AG04450 (cell line): ENCODE data around the gene ALOX15B. TPM values are rescaled to one million over a fixed set of nuclear protein-coding genes. Genes with fewer than 3 reads are reported as not detected.

ENCODE experiments used
- CTCF ChIA-PET: fragments of 300-600, 350-600 bp; formaldehyde crosslinking; extraction: SDS; loops from one replicate; lab custom pipeline; 2022; ENCODE audit warnings: antibody characterized with exemption, inconsistent platforms; lab: Charles Lee
- POLR2A ChIA-PET: fragments of 350-600 bp; formaldehyde crosslinking; extraction: SDS; loops from one replicate; lab custom pipeline; 2021; ENCODE audit warnings: antibody characterized with exemption, inconsistent platforms; lab: Yijun Ruan, JAX
- DNase-seq: peaks from one replicate; pipeline ENCODE4 v3.0.0-alpha.2; 2011; ENCODE audit warnings: low read depth, low spot score
- H3K27ac ChIP-seq: one replicate; pipeline ENCODE4 v1.5.1; 2012; ENCODE audit warnings: low read depth, low read length, control low read depth
- H3K27me3 ChIP-seq: one replicate; pipeline ENCODE4 v1.6.0; 2012; ENCODE audit warnings: low read length; ENCODE audit not compliant: control insufficient read depth, insufficient read depth
- H3K4me3 ChIP-seq: 2 replicates; pipeline ENCODE4 v1.5.1; 2011; ENCODE audit warnings: mild to moderate bottlenecking, low read depth, low read length, control low read depth
- H3K9me3 ChIP-seq: 2 replicates; pipeline ENCODE4 v1.5.1; 2012; ENCODE audit warnings: low read length; ENCODE audit not compliant: control insufficient read depth, insufficient read depth
- polyA plus RNA-seq: library from polyadenylated mRNA; depleted of rRNA; stranded (reverse); fragments of >200 nt; gene quantifications from 2 replicates; pipeline ENCODE4 v1.2.3, GENCODE V29; 2011
- TF ChIP-seq, protein P1 (sequence below): IDR thresholded peaks from 2 replicates; pipeline ENCODE4 v1.5.1; 2011; ENCODE audit warnings: low read depth, low read length, control low read depth, inconsistent platforms

The ALOX15B gene
- polyA plus RNA-seq, 1 experiment, result not detected

DNA sequence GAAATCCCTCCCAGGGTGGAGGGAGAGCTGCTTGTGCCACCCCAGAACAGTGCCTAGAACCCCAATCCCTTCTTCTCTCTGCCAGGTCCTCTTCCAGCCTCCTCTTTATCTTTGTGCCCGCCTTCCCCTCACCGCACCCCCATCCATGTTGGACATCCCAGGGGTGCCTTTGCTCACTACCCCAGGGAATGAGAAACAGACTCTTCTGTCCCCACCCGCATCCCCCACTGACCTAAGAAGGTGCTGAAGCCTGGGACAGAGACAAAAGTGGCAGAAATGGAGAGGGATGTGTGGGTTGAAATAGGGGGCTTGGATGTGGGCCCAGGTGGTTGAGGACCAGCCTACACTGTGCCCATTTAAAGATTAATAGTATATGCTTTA lies 17.0 kb downstream of the ALOX15B start:
- DNase-seq, result no peak
- no peaks in the 10 kb centered on the region for H3K9me3 ChIP-seq
- TF ChIP-seq, protein P1, sequence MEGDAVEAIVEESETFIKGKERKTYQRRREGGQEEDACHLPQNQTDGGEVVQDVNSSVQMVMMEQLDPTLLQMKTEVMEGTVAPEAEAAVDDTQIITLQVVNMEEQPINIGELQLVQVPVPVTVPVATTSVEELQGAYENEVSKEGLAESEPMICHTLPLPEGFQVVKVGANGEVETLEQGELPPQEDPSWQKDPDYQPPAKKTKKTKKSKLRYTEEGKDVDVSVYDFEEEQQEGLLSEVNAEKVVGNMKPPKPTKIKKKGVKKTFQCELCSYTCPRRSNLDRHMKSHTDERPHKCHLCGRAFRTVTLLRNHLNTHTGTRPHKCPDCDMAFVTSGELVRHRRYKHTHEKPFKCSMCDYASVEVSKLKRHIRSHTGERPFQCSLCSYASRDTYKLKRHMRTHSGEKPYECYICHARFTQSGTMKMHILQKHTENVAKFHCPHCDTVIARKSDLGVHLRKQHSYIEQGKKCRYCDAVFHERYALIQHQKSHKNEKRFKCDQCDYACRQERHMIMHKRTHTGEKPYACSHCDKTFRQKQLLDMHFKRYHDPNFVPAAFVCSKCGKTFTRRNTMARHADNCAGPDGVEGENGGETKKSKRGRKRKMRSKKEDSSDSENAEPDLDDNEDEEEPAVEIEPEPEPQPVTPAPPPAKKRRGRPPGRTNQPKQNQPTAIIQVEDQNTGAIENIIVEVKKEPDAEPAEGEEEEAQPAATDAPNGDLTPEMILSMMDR, result no peak
- ChIA-PET CTCF (interaction anchor here (0.9 to 4.3 kb wide), 8 partner anchors 14 to 234 kb away, joined by 3 to 22 read pairs (median 4); no protein-coding TSS in a partner anchor), POLR2A (no interaction called here)
- H3K4me3 ChIP-seq, result no peak overlapping the region
- H3K27ac ChIP-seq, result no peak overlapping the region
- H3K27me3 ChIP-seq, result peaks cover 30% of the 10 kb centered on the region

DNA sequence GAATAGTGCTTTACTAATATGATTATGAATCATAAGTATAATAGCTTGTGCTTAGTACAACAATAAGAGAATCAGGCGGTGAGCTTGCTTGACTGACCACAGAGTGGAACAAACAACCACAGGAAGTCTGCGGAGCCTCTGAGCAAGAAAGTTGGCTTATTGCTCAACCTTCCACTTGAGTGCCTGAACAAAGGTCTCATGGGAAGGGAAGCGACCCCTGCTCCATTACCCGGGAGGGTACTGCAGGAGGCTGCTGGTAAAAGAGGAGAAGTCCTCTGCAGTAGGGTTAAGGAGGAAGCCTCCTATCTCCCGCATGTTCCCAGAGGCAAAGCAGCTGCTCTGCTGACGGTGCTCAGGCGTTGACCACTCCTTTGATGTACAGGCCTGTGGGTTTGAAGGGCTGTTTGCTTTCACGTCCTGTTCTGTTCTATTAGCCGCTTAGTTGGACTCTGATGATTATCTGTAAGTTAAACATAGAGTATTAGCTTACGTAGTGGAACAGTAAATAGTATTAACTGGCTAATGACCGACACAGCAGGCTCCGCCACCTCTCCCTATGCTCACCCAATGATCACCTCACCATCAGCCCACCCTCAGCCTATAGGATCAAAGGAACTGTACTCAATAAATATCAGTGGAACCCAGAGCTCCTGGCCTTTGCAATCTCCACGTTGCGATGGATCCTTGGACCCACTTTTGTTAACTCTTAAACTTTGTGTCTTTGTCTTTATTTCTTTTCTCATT lies 17.5 kb downstream of the ALOX15B start:
- H3K4me3 ChIP-seq, result no peak overlapping the region
- peaks cover 35% of the 10 kb centered on the region for H3K27me3 ChIP-seq
- no peak overlapping the region for H3K27ac ChIP-seq
- TF ChIP-seq, protein P1, result no peak
- peak; percentile 16 for DNase-seq
- ChIA-PET POLR2A (interaction anchor here (1.0 kb wide), 1 partner anchor 143 kb away, joined by 4 read pairs; no protein-coding TSS in a partner anchor), CTCF (interaction anchor here (0.6 to 7.0 kb wide), 22 partner anchors 9 to 234 kb away, joined by 3 to 124 read pairs (median 5); partner anchors contain the start of genes CNTROB and RNF227)
- no peaks in the 10 kb centered on the region for H3K9me3 ChIP-seq

DNA sequence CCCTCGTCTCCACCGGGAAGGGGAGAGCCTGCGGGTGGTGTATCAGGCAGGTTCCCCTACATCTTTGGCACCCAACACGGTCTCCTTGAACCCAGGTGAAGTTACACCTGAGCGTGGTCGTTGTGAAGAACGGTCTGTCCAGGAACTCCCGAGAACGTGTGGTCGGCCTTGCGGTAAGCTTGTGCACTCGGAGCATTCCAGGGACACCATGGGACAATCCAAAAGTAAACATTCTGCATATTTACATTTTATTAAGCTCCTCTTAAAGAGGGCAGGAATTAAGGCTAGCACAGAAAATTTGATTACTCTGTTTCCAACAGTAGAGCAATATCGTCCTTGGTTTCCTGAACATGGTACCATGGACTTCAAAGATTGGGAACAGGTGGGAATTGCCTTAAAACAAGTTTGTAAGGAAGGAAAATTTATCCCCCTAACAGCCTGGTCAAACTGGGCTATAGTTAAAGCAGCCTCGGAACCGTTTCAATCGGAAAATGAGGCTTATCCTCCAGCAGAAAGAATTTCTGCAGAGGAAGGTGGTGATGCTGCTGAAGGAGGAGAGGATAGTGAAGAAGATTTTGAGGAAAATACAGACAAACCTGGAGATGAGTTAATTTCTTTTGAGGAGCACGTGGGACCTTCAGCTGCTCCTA lies 18.2 kb downstream of the ALOX15B start:
- Histone ChIP-seq H3K9me3 (no peaks in the 10 kb centered on the region), H3K4me3 (no peak overlapping the region), H3K27me3 (peaks cover 37% of the 10 kb centered on the region), H3K27ac (no peak overlapping the region)
- TF ChIP-seq, protein P1, result no peak
- DNase-seq, result no peak
- ChIA-PET POLR2A (interaction anchor here (1.0 kb wide), 1 partner anchor 144 kb away, joined by 4 read pairs; no protein-coding TSS in a partner anchor), CTCF (interaction anchor here (0.6 to 7.0 kb wide), 36 partner anchors 9 to 314 kb away, joined by 3 to 124 read pairs (median 5); partner anchors contain the start of genes CNTROB and RNF227)

DNA sequence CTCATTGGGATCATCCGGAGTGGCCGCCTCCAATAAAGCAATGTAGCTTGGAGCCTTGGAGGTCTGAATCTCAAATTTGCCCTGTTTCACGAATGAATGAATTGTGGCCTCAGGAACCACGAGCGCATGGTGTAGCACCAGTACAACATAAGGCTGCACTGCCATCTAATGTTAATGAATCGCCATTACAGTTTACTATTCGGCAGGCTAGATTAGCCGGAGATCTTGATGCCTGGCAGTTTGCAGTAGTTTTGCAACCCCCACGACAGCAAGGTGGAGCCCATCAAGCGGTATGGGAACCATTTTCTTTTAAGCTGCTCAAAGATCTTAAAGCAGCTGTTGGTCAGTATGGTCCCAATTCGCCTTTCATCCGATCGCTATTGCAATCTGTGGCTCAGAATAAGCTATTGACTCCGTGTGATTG lies 18.8 kb downstream of the ALOX15B start:
- POLR2A ChIA-PET, result no interaction called here
- no peaks in the 10 kb centered on the region for H3K9me3 ChIP-seq
- H3K4me3 ChIP-seq, result no peak overlapping the region
- CTCF ChIA-PET, result interaction anchor here (0.6 to 7.0 kb wide), 45 partner anchors 10 to 314 kb away, joined by 3 to 124 read pairs (median 5); partner anchors contain the start of genes CNTROB and RNF227
- H3K27ac ChIP-seq, result no peak overlapping the region
- H3K27me3 ChIP-seq, result peaks cover 40% of the 10 kb centered on the region
- DNase-seq, result peak; percentile 51
- TF ChIP-seq, protein P1, result peak; percentile 76
